HTERT RPE-1 (cell line): ENCODE measurements around the gene PTPN21.
"Not testable (repeated sequence)": the region's sequence is repeated elsewhere in the genome, so short reads cannot be mapped to it uniquely, and the experiment has no call there.

Source experiments
- in situ Hi-C: fragments of 300-500 bp; cut with MboI; formaldehyde crosslinking; loops from 4 replicates; pipeline ENCODE4 v1.14.3; 2020; ENCODE audit warnings: low sequenced_read_pairs

Gene PTPN21

GRCh38 chr14:88552876-88553275 lies 1.9 kb downstream of the PTPN21 start:
- in situ Hi-C loops: no loop called here

- in situ Hi-C loops: no loop called here
Observed at GRCh38 chr14:88551980-88552431, 2.8 kb downstream of the PTPN21 start.

- in situ Hi-C loops: no loop called here
Observed at GRCh38 chr14:88551094-88551870, 3.5 kb downstream of the PTPN21 start.

GRCh38 chr14:88550078-88550477 lies 4.7 kb downstream of the PTPN21 start:
- in situ Hi-C loops: no loop called here

- in situ Hi-C loops: no loop called here
Observed at GRCh38 chr14:88547386-88547780, 7.4 kb downstream of the PTPN21 start.

- in situ Hi-C loops: no loop called here
Observed at GRCh38 chr14:88546621-88547385, 8.0 kb downstream of the PTPN21 start.

- in situ Hi-C loops: no loop called here
Observed at GRCh38 chr14:88545256-88545655, 9.6 kb downstream of the PTPN21 start.

- in situ Hi-C loops: no loop called here
Observed at GRCh38 chr14:88542857-88543795, 11.7 kb downstream of the PTPN21 start.

- in situ Hi-C loops: no loop called here
Observed at GRCh38 chr14:88541324-88541723, 13.5 kb downstream of the PTPN21 start.

GRCh38 chr14:88535813-88536212 lies 19.0 kb downstream of the PTPN21 start:
- in situ Hi-C loops: no loop called here

GRCh38 chr14:88535149-88535548 lies 19.7 kb downstream of the PTPN21 start:
- in situ Hi-C loops: no loop called here

GRCh38 chr14:88533064-88533602 lies 21.7 kb downstream of the PTPN21 start:
- in situ Hi-C loops: no loop called here

GRCh38 chr14:88529889-88530288 lies 24.9 kb downstream of the PTPN21 start:
- in situ Hi-C loops: not testable (repeated sequence)

GRCh38 chr14:88522393-88522792 lies 32.4 kb downstream of the PTPN21 start:
- in situ Hi-C loops: no loop called here

GRCh38 chr14:88521818-88522217 lies 33.0 kb downstream of the PTPN21 start:
- in situ Hi-C loops: no loop called here

- in situ Hi-C loops: no loop called here
Observed at GRCh38 chr14:88519907-88520306, 34.9 kb downstream of the PTPN21 start.

GRCh38 chr14:88518592-88519512 lies 36.0 kb downstream of the PTPN21 start:
- in situ Hi-C loops: no loop called here

GRCh38 chr14:88516861-88517357 lies 37.9 kb downstream of the PTPN21 start:
- in situ Hi-C loops: no loop called here

GRCh38 chr14:88515499-88516221 lies 39.1 kb downstream of the PTPN21 start:
- in situ Hi-C loops: no loop called here
